A673 (cell line): Measurements from ENCODE around the gene PRRT4.

Experiments used
- EZH2 ChIP-seq: fragments of 200-600 bp; sonication (generic); IDR thresholded peaks from 2 replicates; pipeline ENCODE4 v1.6.1; 2017; ENCODE audit warnings: borderline replicate concordance, low read depth, mild to moderate bottlenecking, mixed read lengths, antibody characterized with exemption, low read length; ENCODE audit not compliant: poor library complexity, severe bottlenecking
- TF ChIP-seq, protein P1 (sequence below): fragments of 300-800, 200-600 bp; sonication (generic); conservative IDR thresholded peaks from 2 replicates; pipeline ENCODE4 v1.5.1; 2017; ENCODE audit warnings: low read depth, mild to moderate bottlenecking, antibody characterized with exemption, low read length, moderate library complexity, mixed read lengths

GRCh38 chr7:128385988-128386925, 24.8 kb upstream of the PRRT4 start:
- TF ChIP-seq, protein P1, sequence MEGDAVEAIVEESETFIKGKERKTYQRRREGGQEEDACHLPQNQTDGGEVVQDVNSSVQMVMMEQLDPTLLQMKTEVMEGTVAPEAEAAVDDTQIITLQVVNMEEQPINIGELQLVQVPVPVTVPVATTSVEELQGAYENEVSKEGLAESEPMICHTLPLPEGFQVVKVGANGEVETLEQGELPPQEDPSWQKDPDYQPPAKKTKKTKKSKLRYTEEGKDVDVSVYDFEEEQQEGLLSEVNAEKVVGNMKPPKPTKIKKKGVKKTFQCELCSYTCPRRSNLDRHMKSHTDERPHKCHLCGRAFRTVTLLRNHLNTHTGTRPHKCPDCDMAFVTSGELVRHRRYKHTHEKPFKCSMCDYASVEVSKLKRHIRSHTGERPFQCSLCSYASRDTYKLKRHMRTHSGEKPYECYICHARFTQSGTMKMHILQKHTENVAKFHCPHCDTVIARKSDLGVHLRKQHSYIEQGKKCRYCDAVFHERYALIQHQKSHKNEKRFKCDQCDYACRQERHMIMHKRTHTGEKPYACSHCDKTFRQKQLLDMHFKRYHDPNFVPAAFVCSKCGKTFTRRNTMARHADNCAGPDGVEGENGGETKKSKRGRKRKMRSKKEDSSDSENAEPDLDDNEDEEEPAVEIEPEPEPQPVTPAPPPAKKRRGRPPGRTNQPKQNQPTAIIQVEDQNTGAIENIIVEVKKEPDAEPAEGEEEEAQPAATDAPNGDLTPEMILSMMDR, result no peak
- no peak for TF ChIP-seq EZH2
